OCI-LY3 (cell line): Measurements from ENCODE around the gene CSNK2B.

ENCODE experiments used
- H2AFZ ChIP-seq: fragments of 200-600, 300-600 bp; shearing (Covaris generic); 2 replicates; pipeline ENCODE4 v1.6.0; 2014; ENCODE audit warnings: antibody characterized with exemption, low read depth, low read length
- H3K27ac ChIP-seq: fragments of 200-600, 300-600 bp; sonication (generic); 2 replicates; pipeline ENCODE4 v1.5.1; 2014; ENCODE audit warnings: mild to moderate bottlenecking, low read length, moderate library complexity, mixed read lengths
- H3K27me3 ChIP-seq: fragments of 200-600, 300-600 bp; sonication (generic); 2 replicates; pipeline ENCODE4 v1.6.1; 2014; ENCODE audit warnings: low read depth, low read length, mixed read lengths
- H3K36me3 ChIP-seq: fragments of 200-600, 300-600 bp; sonication (generic); replicated peaks from 2 replicates; pipeline ENCODE3; 2014; ENCODE audit warnings: low read depth, low read length, mixed read lengths
- H3K4me1 ChIP-seq: fragments of 300-600, 200-600 bp; sonication (generic); 2 replicates; pipeline ENCODE4 v1.6.1; 2014; ENCODE audit warnings: low read length, mixed read lengths
- H3K4me2 ChIP-seq: fragments of 200-600, 300-600 bp; sonication (generic); 2 replicates; pipeline ENCODE4 v1.6.1; 2014; ENCODE audit warnings: low read length, mixed read lengths
- H3K4me3 ChIP-seq: fragments of 300-600, 200-600 bp; sonication (generic); 2 replicates; pipeline ENCODE4 v1.5.1; 2014; ENCODE audit warnings: antibody characterized with exemption, mild to moderate bottlenecking, low read length, moderate library complexity
- H3K79me2 ChIP-seq: fragments of 300-600, 200-600 bp; shearing (Covaris generic); 2 replicates; pipeline ENCODE4 v1.6.1; 2014; ENCODE audit warnings: mild to moderate bottlenecking, low read length, mixed read lengths
- H3K9ac ChIP-seq: fragments of 300-600, 200-600 bp; shearing (Covaris generic); 2 replicates; pipeline ENCODE4 v1.6.0; 2014; ENCODE audit warnings: mild to moderate bottlenecking, low read length, moderate library complexity
- H3K9me3 ChIP-seq: fragments of 200-600, 300-600 bp; shearing (Covaris generic); 2 replicates; pipeline ENCODE4 v1.6.1; 2014; ENCODE audit warnings: low read length, mixed read lengths; ENCODE audit not compliant: insufficient read depth
- H4K20me1 ChIP-seq: fragments of 200-600, 300-600 bp; sonication (generic); 2 replicates; pipeline ENCODE4 v1.6.1; 2016; ENCODE audit warnings: low read length, mixed read lengths; ENCODE audit not compliant: insufficient read depth
- EZH2phosphoT487 ChIP-seq: fragments of 200-600 bp; shearing (Covaris generic); IDR thresholded peaks from 2 replicates; pipeline ENCODE4 v1.6.1; 2018; ENCODE audit warnings: antibody characterized with exemption, mixed run types, low read depth
- TF ChIP-seq, protein P1 (sequence below): fragments of 200-600, 300-600 bp; sonication (generic); IDR thresholded peaks from 2 replicates; pipeline ENCODE4 v1.5.1; 2014; ENCODE audit warnings: antibody characterized with exemption, low read length, low read depth

The CSNK2B gene

GRCh38 chr6:31630177-31630934, 35.5 kb upstream of the CSNK2B start:
- Histone ChIP-seq H2AFZ (no peak overlapping the region), H3K36me3 (peaks cover 45% of the 10 kb centered on the region), H4K20me1 (no peaks in the 10 kb centered on the region), H3K4me3 (no peak overlapping the region), H3K4me1 (no peaks in the 10 kb centered on the region), H3K9ac (no peak overlapping the region), H3K9me3 (no peaks in the 10 kb centered on the region), H3K79me2 (peaks cover 2% of the 10 kb centered on the region), H3K4me2 (no peak overlapping the region), H3K27ac (no peak overlapping the region), H3K27me3 (no peaks in the 10 kb centered on the region)
- TF ChIP-seq, protein P1, sequence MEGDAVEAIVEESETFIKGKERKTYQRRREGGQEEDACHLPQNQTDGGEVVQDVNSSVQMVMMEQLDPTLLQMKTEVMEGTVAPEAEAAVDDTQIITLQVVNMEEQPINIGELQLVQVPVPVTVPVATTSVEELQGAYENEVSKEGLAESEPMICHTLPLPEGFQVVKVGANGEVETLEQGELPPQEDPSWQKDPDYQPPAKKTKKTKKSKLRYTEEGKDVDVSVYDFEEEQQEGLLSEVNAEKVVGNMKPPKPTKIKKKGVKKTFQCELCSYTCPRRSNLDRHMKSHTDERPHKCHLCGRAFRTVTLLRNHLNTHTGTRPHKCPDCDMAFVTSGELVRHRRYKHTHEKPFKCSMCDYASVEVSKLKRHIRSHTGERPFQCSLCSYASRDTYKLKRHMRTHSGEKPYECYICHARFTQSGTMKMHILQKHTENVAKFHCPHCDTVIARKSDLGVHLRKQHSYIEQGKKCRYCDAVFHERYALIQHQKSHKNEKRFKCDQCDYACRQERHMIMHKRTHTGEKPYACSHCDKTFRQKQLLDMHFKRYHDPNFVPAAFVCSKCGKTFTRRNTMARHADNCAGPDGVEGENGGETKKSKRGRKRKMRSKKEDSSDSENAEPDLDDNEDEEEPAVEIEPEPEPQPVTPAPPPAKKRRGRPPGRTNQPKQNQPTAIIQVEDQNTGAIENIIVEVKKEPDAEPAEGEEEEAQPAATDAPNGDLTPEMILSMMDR, result no peak
- no peak for TF ChIP-seq EZH2phosphoT487

DNA sequence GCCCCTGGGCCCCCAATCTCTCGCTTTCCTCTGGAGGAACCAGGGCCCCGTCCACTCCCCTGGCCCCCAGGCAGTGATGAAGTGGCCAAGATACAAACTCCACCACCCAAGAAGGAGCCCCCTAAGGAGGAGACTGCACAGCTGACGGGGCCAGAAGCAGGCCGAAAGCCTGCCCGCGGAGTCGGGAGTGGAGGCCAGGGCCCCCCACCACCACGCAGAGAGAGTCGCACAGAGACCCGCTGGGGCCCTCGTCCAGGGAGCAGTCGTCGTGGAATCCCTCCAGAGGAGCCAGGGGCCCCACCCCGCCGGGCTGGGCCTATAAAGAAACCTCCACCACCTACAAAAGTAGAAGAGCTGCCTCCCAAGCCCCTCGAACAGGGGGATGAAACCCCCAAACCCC, 34.7 kb upstream of the CSNK2B start:
- Histone ChIP-seq H3K27ac (no peak overlapping the region), H3K79me2 (no peaks in the 10 kb centered on the region), H2AFZ (no peak overlapping the region), H3K36me3 (peaks cover 42% of the 10 kb centered on the region), H3K4me1 (no peaks in the 10 kb centered on the region), H3K4me2 (no peak overlapping the region), H3K9me3 (no peaks in the 10 kb centered on the region), H3K4me3 (no peak overlapping the region), H4K20me1 (no peaks in the 10 kb centered on the region), H3K27me3 (no peaks in the 10 kb centered on the region), H3K9ac (no peak overlapping the region)
- TF ChIP-seq, protein P1, result no peak
- TF ChIP-seq EZH2phosphoT487, result no peak

- no peaks in the 10 kb centered on the region for H3K79me2 ChIP-seq
- no peaks in the 10 kb centered on the region for H3K27me3 ChIP-seq
- H3K4me2 ChIP-seq, result no peak overlapping the region
- no peak overlapping the region for H3K9ac ChIP-seq
- no peak for TF ChIP-seq EZH2phosphoT487
- TF ChIP-seq, protein P1, result no peak
- no peak overlapping the region for H2AFZ ChIP-seq
- H3K36me3 ChIP-seq, result peaks cover 40% of the 10 kb centered on the region
- no peak overlapping the region for H3K27ac ChIP-seq
- no peaks in the 10 kb centered on the region for H3K9me3 ChIP-seq
- H4K20me1 ChIP-seq, result no peaks in the 10 kb centered on the region
- no peak overlapping the region for H3K4me3 ChIP-seq
- no peaks in the 10 kb centered on the region for H3K4me1 ChIP-seq
Measured at GRCh38 chr6:31631681-31632278, 34.1 kb upstream of the CSNK2B start.

GRCh38 chr6:31632279-31632946, 33.5 kb upstream of the CSNK2B start:
- H3K4me3 ChIP-seq, result no peak overlapping the region
- TF ChIP-seq, protein P1, result no peak
- no peak for TF ChIP-seq EZH2phosphoT487
- H3K9ac ChIP-seq, result no peak overlapping the region
- H4K20me1 ChIP-seq, result no peaks in the 10 kb centered on the region
- H3K4me1 ChIP-seq, result no peaks in the 10 kb centered on the region
- H3K79me2 ChIP-seq, result no peaks in the 10 kb centered on the region
- no peak overlapping the region for H2AFZ ChIP-seq
- no peaks in the 10 kb centered on the region for H3K27me3 ChIP-seq
- no peaks in the 10 kb centered on the region for H3K9me3 ChIP-seq
- peaks cover 36% of the 10 kb centered on the region for H3K36me3 ChIP-seq
- H3K27ac ChIP-seq, result no peak overlapping the region
- no peak overlapping the region for H3K4me2 ChIP-seq
